ENCODE data around the gene ZDHHC6.

- TF ChIP-seq CTCF (IDR thresholded peaks at IDR 0.05; ENCODE audit: poor library complexity) (no peak), EZH2 (IDR thresholded peaks at IDR 0.05; ENCODE audit: borderline replicate concordance) (no peak)
Measured at GRCh38 chr10:112447620-112447928, 860 bp upstream of the ZDHHC6 start.

Measured in hepatocyte (in vitro differentiated cells).